B cell (primary cell): ENCODE results near the gene USP27X.

Experiments used
- EZH2 ChIP-seq: IDR thresholded peaks from 2 replicates; pipeline ENCODE4 v1.6.1; 2012; ENCODE audit warnings: borderline replicate concordance, low read depth, mild to moderate bottlenecking, moderate library complexity, low read length; ENCODE audit not compliant: insufficient read depth, poor library complexity, severe bottlenecking
- TF ChIP-seq, protein P1 (sequence below): fragments of 200-600 bp; IDR thresholded peaks from one replicate; pipeline ENCODE4 v1.8.0; 2022; ENCODE audit warnings: antibody characterized with exemption, mild to moderate bottlenecking

- TF ChIP-seq, protein P1, sequence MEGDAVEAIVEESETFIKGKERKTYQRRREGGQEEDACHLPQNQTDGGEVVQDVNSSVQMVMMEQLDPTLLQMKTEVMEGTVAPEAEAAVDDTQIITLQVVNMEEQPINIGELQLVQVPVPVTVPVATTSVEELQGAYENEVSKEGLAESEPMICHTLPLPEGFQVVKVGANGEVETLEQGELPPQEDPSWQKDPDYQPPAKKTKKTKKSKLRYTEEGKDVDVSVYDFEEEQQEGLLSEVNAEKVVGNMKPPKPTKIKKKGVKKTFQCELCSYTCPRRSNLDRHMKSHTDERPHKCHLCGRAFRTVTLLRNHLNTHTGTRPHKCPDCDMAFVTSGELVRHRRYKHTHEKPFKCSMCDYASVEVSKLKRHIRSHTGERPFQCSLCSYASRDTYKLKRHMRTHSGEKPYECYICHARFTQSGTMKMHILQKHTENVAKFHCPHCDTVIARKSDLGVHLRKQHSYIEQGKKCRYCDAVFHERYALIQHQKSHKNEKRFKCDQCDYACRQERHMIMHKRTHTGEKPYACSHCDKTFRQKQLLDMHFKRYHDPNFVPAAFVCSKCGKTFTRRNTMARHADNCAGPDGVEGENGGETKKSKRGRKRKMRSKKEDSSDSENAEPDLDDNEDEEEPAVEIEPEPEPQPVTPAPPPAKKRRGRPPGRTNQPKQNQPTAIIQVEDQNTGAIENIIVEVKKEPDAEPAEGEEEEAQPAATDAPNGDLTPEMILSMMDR: no peak
- no peak for TF ChIP-seq EZH2
Measured at GRCh38 chrX:49901048-49901447, 21.8 kb downstream of the USP27X start.
